ENCODE results near the gene KATNA1.

DNA sequence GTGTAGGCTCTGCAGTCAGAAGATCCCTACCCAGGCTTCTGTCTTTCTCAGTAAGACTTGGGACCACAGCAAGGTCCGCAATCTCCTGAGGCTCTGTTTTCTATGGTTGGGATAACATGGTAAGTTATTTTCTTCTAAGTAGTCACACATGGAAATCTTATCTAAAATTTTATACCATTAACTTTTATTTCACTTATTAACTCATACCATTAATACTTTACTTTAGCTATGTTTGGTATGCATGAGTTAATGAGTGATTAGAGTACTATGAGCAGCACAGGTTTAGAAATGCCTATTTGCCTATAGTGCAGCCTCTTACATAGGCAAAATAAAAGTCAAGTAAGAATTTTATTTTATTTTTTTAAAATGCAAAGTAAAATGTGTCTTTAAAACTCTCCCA is 55.1 kb downstream of the KATNA1 start:
- TF ChIP-seq EZH2 (optimal IDR thresholded peaks at IDR 0.05; ENCODE audit: low read depth, low read length) = no peak
- TF ChIP-seq, protein P1, sequence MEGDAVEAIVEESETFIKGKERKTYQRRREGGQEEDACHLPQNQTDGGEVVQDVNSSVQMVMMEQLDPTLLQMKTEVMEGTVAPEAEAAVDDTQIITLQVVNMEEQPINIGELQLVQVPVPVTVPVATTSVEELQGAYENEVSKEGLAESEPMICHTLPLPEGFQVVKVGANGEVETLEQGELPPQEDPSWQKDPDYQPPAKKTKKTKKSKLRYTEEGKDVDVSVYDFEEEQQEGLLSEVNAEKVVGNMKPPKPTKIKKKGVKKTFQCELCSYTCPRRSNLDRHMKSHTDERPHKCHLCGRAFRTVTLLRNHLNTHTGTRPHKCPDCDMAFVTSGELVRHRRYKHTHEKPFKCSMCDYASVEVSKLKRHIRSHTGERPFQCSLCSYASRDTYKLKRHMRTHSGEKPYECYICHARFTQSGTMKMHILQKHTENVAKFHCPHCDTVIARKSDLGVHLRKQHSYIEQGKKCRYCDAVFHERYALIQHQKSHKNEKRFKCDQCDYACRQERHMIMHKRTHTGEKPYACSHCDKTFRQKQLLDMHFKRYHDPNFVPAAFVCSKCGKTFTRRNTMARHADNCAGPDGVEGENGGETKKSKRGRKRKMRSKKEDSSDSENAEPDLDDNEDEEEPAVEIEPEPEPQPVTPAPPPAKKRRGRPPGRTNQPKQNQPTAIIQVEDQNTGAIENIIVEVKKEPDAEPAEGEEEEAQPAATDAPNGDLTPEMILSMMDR (IDR thresholded peaks at IDR 0.05; ENCODE audit: low read length) = no peak
- no peak for TF ChIP-seq EZH2phosphoT487 (IDR thresholded peaks at IDR 0.05; ENCODE audit: low read length)
